HepG2 (cell line): ENCODE data around the gene ZDHHC14.

Source experiments
- SIN3A ChIP-seq: IDR thresholded peaks from 2 replicates; pipeline ENCODE4 v1.6.1; 2011; ENCODE audit warnings: low read depth, mild to moderate bottlenecking, control low read depth, low read length, borderline replicate concordance
- ZNF263 ChIP-seq: sonication (generic); formaldehyde crosslinking; IDR thresholded peaks from 2 replicates; pipeline ENCODE4 v1.4.0; 2020; ENCODE audit warnings: missing genetic modification reagents

GRCh38 chr6:157383471-157383870 lies 2.5 kb downstream of the ZDHHC14 start:
- TF ChIP-seq ZNF263 (CRISPR knock-in tag), result no peak
- TF ChIP-seq SIN3A, result no peak
